HCT116 (cell line): ENCODE measurements around the gene ADORA1. TPM values are rescaled to one million over a fixed set of nuclear protein-coding genes. Genes with fewer than 3 reads are reported as not detected.

ENCODE experiments used
- ATAC-seq: fragments of 200-7000 bp; cut with Tn5 transposase; 2 replicates; pipeline ENCODE4 v1.9.1; 2020; ENCODE audit warnings: mild to moderate bottlenecking, moderate library complexity
- BruUV-seq: library from RNA; stranded (reverse); fragments of 400-500 nt; replicated peaks from 2 replicates; lab custom pipeline; 2021; lab: Mats Ljungman, UMichigan
- CTCF ChIA-PET: fragments of 300-600 bp; sonication (Branson Sonifier 250); formaldehyde crosslinking; loops from one replicate; lab custom pipeline; 2021; ENCODE audit warnings: antibody characterized with exemption; lab: Charles Lee
- POLR2A ChIA-PET: fragments of 300-600, 350-600 bp; sonication (Branson Sonifier 250); formaldehyde crosslinking; loops from one replicate; lab custom pipeline; 2021; ENCODE audit warnings: antibody characterized with exemption; lab: Charles Lee
- RAD21 ChIA-PET, 2 experiments: fragments of 300-600 bp; sonication (Branson Sonifier 250); formaldehyde crosslinking; loops; one replicate each; lab custom pipeline; 2023; ENCODE audit warnings: low total read pairs in 2 of 2; ENCODE audit not compliant: uncharacterized antibody in 2 of 2, unreplicated experiment in 2 of 2, low non-redundant PET in 1 of 2; lab: Charles Lee
- DNase-seq: peaks from one replicate; pipeline ENCODE4 v3.0.0-alpha.2; 2010; ENCODE audit warnings: low read depth, low spot score
- H2AFZ ChIP-seq: fragments of 200-600 bp; shearing (Covaris generic), sonication (generic); 2 replicates; pipeline ENCODE4 v1.6.1; 2017; ENCODE audit warnings: low read depth, mixed run types, mixed read lengths, antibody characterized with exemption, low read length; ENCODE audit not compliant: poor library complexity, severe bottlenecking
- H3K27ac ChIP-seq: 2 replicates; pipeline ENCODE4 v1.5.1; 2012; ENCODE audit warnings: low read depth, low read length
- H3K27me3 ChIP-seq: fragments of 200-600 bp; sonication (generic); 2 replicates; pipeline ENCODE4 v1.6.1; 2016; ENCODE audit warnings: mixed run types, low read length, mixed read lengths; ENCODE audit not compliant: insufficient read depth
- H3K36me3 ChIP-seq, 2 experiments: fragments of 200-500 bp in 1 of 2; fragments of 200-600 bp in 1 of 2; sonication (Bioruptor generic) in 1 of 2; sonication (generic) in 1 of 2; 2 replicates each; pipeline versions ENCODE4 v1.5.1 to v1.6.1; 2014 to 2016; ENCODE audit warnings: low read length in 2 of 2, inconsistent platforms in 1 of 2, mixed read lengths in 1 of 2, mixed run types in 1 of 2; ENCODE audit not compliant: insufficient read depth in 2 of 2, control insufficient read depth in 1 of 2
- H3K4me1 ChIP-seq, 2 experiments: fragments of 200-600 bp in 1 of 2; sonication (generic) in 1 of 2; 2 replicates each; pipeline versions ENCODE4 v1.5.1 to v1.6.1; 2012 to 2017; ENCODE audit warnings: low read length in 2 of 2, inconsistent platforms in 1 of 2, mild to moderate bottlenecking in 1 of 2, mixed read lengths in 1 of 2, mixed run types in 1 of 2, moderate library complexity in 1 of 2; ENCODE audit not compliant: insufficient read depth in 2 of 2, control insufficient read depth in 1 of 2
- H3K4me2 ChIP-seq: fragments of 200-600 bp; sonication (generic); 2 replicates; pipeline ENCODE4 v1.6.1; 2017; ENCODE audit warnings: mixed run types, low read length, mixed read lengths
- H3K4me3 ChIP-seq, 2 experiments: fragments of 200-600 bp in 1 of 2; sonication (generic) in 1 of 2; replicated peaks in 1 of 2; 2 replicates each; pipeline ENCODE4 v1.5.1; 2011 to 2016; ENCODE audit warnings: low read length in 2 of 2, control low read depth in 1 of 2, low read depth in 1 of 2, mild to moderate bottlenecking in 1 of 2, mixed read lengths in 1 of 2, mixed run types in 1 of 2
- H3K79me2 ChIP-seq: fragments of 200-600 bp; sonication (generic); 2 replicates; pipeline ENCODE4 v1.6.1; 2017; ENCODE audit warnings: mild to moderate bottlenecking, mixed run types, low read length, moderate library complexity, mixed read lengths; ENCODE audit not compliant: insufficient read depth
- H3K9ac ChIP-seq: fragments of 200-600 bp; sonication (generic); 2 replicates; pipeline ENCODE4 v1.6.1; 2016; ENCODE audit warnings: low read length, mixed read lengths
- H3K9me2 ChIP-seq: fragments of 200-600 bp; sonication (generic), shearing (Covaris generic); 2 replicates; pipeline ENCODE4 v1.6.1; 2017; ENCODE audit warnings: mixed run types, mild to moderate bottlenecking, moderate library complexity; ENCODE audit not compliant: insufficient read depth
- H3K9me3 ChIP-seq, 2 experiments: fragments of 200-500 bp in 1 of 2; fragments of 200-600 bp in 1 of 2; sonication (Bioruptor generic) in 1 of 2; sonication (generic) in 1 of 2; 2 replicates each; pipeline ENCODE4 v1.6.1; 2014 to 2017; ENCODE audit warnings: low read length in 2 of 2, mixed read lengths in 2 of 2, inconsistent platforms in 1 of 2, low read depth in 1 of 2, mild to moderate bottlenecking in 1 of 2, mixed run types in 1 of 2, moderate library complexity in 1 of 2; ENCODE audit not compliant: control insufficient read depth in 1 of 2, insufficient read depth in 1 of 2
- H4K20me1 ChIP-seq: fragments of 200-600 bp; sonication (generic), shearing (Covaris generic); 2 replicates; pipeline ENCODE4 v1.6.1; 2017; ENCODE audit warnings: mixed run types, mild to moderate bottlenecking, moderate library complexity; ENCODE audit not compliant: insufficient read depth
- CBX3 ChIP-seq: IDR thresholded peaks from 2 replicates; pipeline ENCODE4 v1.6.1; 2012; ENCODE audit warnings: low read depth
- JUND ChIP-seq: IDR thresholded peaks from 2 replicates; pipeline ENCODE4 v1.6.1; 2012
- POLR2A ChIP-seq: IDR thresholded peaks from 2 replicates; pipeline ENCODE4 v1.7.0; 2011; ENCODE audit warnings: borderline replicate concordance; ENCODE audit not compliant: insufficient read depth, insufficient read length; ENCODE audit errors: extremely low read depth
- POLR2AphosphoS5 ChIP-seq: IDR thresholded peaks from 2 replicates; pipeline ENCODE4 v1.6.1; 2011; ENCODE audit warnings: mild to moderate bottlenecking, low read depth, low read length, moderate library complexity
- RAD21 ChIP-seq: IDR thresholded peaks from 2 replicates; pipeline ENCODE4 v1.6.1; 2012; ENCODE audit warnings: low read depth, mild to moderate bottlenecking
- SRF ChIP-seq: IDR thresholded peaks from 2 replicates; pipeline ENCODE4 v1.6.1; 2012; ENCODE audit warnings: low read depth
- YY1 ChIP-seq: IDR thresholded peaks from 2 replicates; pipeline ENCODE4 v1.6.1; 2011; ENCODE audit warnings: low read length, low read depth, moderate library complexity, mild to moderate bottlenecking; ENCODE audit not compliant: insufficient replicate concordance; ENCODE audit errors: extremely low read depth
- intact Hi-C: fragments of 100-400 bp; cut with micrococcal nuclease; formaldehyde crosslinking; loops from 2 replicates; pipeline ENCODE4 v1.10.0; 2022
- total RNA-seq: library from RNA; stranded (reverse); gene quantifications from one replicate; pipeline ENCODE4 v1.2.1, GENCODE V29; 2021; ENCODE audit not compliant: unreplicated experiment
- TF ChIP-seq, protein P1 (sequence below): IDR thresholded peaks from 2 replicates; pipeline ENCODE4 v1.6.1; 2011; ENCODE audit warnings: mild to moderate bottlenecking, low read length, moderate library complexity; ENCODE audit not compliant: insufficient replicate concordance; ENCODE audit errors: extremely low read depth
- TF ChIP-seq, protein P2 (sequence below), 3 experiments: fragments of 200-600 bp in 1 of 3; sonication (generic) in 1 of 3; IDR thresholded peaks in 2 of 3; conservative IDR thresholded peaks in 1 of 3; 2 replicates each; pipeline ENCODE4 v1.5.1; 2012 to 2017; ENCODE audit warnings: low read depth in 2 of 3, low read length in 2 of 3, antibody characterized with exemption in 1 of 3, borderline replicate concordance in 1 of 3, control low read depth in 1 of 3, mild to moderate bottlenecking in 1 of 3, mixed read lengths in 1 of 3, mixed run types in 1 of 3, moderate library complexity in 1 of 3; ENCODE audit not compliant: insufficient read depth in 1 of 3
- TF ChIP-seq, protein P3 (sequence below): IDR thresholded peaks from 2 replicates; pipeline ENCODE4 v1.6.1; 2012; ENCODE audit warnings: low read depth

The ADORA1 gene
- total RNA-seq, 1 experiment from 2014 or later: 2.8 TPM

DNA sequence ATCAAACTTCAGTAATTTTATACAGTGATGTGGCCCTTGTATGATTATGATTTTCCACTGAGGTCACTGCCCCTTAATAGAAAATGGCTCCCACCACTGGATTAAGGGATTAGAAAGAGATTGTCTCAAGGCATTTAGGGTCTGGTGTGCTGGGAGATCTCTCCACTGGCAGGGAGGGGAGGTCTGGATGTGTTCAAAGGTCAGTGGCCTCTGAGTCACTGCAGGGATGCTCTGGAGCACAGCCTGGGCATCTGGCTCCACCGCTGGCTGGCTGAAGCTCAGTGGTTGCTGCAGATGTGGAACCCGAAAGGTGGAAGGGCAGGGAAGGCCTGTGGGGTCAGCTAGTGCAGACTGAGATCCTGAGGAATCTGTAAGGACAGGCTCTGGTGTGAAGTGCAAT is 77.2 kb downstream of the ADORA1 start:
- no peaks in the 10 kb centered on the region for H3K4me1 ChIP-seq
- DNase-seq (no peak), ATAC-seq (no peak)
- no peaks in the 10 kb centered on the region for H4K20me1 ChIP-seq
- H3K4me2 ChIP-seq: no peak overlapping the region
- ChIA-PET RAD21 (no interaction called here), POLR2A (no interaction called here), CTCF (no interaction called here)
- no TSS peak for BruUV-seq
- H3K9me3 ChIP-seq: no peaks in the 10 kb centered on the region
- no peak overlapping the region for H3K4me3 ChIP-seq
- no peak overlapping the region for H2AFZ ChIP-seq
- no peak overlapping the region for H3K9ac ChIP-seq
- H3K27me3 ChIP-seq: no peaks in the 10 kb centered on the region
- no peak overlapping the region for H3K27ac ChIP-seq
- H3K36me3 ChIP-seq: no peaks in the 10 kb centered on the region
- no peak for TF ChIP-seq YY1
- no peak for TF ChIP-seq SRF
- TF ChIP-seq RAD21: no peak
- TF ChIP-seq, protein P1, sequence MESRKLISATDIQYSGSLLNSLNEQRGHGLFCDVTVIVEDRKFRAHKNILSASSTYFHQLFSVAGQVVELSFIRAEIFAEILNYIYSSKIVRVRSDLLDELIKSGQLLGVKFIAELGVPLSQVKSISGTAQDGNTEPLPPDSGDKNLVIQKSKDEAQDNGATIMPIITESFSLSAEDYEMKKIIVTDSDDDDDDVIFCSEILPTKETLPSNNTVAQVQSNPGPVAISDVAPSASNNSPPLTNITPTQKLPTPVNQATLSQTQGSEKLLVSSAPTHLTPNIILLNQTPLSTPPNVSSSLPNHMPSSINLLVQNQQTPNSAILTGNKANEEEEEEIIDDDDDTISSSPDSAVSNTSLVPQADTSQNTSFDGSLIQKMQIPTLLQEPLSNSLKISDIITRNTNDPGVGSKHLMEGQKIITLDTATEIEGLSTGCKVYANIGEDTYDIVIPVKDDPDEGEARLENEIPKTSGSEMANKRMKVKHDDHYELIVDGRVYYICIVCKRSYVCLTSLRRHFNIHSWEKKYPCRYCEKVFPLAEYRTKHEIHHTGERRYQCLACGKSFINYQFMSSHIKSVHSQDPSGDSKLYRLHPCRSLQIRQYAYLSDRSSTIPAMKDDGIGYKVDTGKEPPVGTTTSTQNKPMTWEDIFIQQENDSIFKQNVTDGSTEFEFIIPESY: no peak
- no peak for TF ChIP-seq JUND
- TF ChIP-seq POLR2AphosphoS5: no peak
- TF ChIP-seq, protein P2, sequence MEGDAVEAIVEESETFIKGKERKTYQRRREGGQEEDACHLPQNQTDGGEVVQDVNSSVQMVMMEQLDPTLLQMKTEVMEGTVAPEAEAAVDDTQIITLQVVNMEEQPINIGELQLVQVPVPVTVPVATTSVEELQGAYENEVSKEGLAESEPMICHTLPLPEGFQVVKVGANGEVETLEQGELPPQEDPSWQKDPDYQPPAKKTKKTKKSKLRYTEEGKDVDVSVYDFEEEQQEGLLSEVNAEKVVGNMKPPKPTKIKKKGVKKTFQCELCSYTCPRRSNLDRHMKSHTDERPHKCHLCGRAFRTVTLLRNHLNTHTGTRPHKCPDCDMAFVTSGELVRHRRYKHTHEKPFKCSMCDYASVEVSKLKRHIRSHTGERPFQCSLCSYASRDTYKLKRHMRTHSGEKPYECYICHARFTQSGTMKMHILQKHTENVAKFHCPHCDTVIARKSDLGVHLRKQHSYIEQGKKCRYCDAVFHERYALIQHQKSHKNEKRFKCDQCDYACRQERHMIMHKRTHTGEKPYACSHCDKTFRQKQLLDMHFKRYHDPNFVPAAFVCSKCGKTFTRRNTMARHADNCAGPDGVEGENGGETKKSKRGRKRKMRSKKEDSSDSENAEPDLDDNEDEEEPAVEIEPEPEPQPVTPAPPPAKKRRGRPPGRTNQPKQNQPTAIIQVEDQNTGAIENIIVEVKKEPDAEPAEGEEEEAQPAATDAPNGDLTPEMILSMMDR (IDR thresholded peaks at IDR 0.05 in 2 of 3, conservative IDR thresholded peaks at IDR 0.05 in 1 of 3; ENCODE audit: borderline replicate concordance in 1 of 3, insufficient read depth in 1 of 3, low read depth in 2 of 3, low read length in 2 of 3): no peak
- TF ChIP-seq, protein P3, sequence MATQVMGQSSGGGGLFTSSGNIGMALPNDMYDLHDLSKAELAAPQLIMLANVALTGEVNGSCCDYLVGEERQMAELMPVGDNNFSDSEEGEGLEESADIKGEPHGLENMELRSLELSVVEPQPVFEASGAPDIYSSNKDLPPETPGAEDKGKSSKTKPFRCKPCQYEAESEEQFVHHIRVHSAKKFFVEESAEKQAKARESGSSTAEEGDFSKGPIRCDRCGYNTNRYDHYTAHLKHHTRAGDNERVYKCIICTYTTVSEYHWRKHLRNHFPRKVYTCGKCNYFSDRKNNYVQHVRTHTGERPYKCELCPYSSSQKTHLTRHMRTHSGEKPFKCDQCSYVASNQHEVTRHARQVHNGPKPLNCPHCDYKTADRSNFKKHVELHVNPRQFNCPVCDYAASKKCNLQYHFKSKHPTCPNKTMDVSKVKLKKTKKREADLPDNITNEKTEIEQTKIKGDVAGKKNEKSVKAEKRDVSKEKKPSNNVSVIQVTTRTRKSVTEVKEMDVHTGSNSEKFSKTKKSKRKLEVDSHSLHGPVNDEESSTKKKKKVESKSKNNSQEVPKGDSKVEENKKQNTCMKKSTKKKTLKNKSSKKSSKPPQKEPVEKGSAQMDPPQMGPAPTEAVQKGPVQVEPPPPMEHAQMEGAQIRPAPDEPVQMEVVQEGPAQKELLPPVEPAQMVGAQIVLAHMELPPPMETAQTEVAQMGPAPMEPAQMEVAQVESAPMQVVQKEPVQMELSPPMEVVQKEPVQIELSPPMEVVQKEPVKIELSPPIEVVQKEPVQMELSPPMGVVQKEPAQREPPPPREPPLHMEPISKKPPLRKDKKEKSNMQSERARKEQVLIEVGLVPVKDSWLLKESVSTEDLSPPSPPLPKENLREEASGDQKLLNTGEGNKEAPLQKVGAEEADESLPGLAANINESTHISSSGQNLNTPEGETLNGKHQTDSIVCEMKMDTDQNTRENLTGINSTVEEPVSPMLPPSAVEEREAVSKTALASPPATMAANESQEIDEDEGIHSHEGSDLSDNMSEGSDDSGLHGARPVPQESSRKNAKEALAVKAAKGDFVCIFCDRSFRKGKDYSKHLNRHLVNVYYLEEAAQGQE: no peak
- TF ChIP-seq CBX3: no peak
- TF ChIP-seq POLR2A: no peak
- intact Hi-C loops: no loop called here
- H3K79me2 ChIP-seq: no peaks in the 10 kb centered on the region
- no peaks in the 10 kb centered on the region for H3K9me2 ChIP-seq
